Gastroesophageal sphincter (tissue), 4 donors: ENCODE results near the gene IRS2. TPM values are rescaled to one million over a fixed set of nuclear protein-coding genes. Genes with fewer than 3 reads are reported as not detected.
A peak's percentile ranks its signal among the peaks of the same experiment; 100 is the strongest.

Experiments used
- ATAC-seq: fragments of 150-250 bp; one replicate; pipeline ENCODE4 v1.9.1; 2016; ENCODE audit warnings: mild to moderate bottlenecking, moderate library complexity
- H3K27ac ChIP-seq, 4 donors: fragments of 200-600 bp; sonication (generic) in 3 of 4; 1 replicate in 3 of 4; 2 replicates in 1 of 4; pipeline ENCODE4 v1.5.1; 2016 to 2019
- H3K27me3 ChIP-seq: fragments of 200-600 bp; sonication (generic); one replicate; pipeline ENCODE4 v1.5.1; 2019
- H3K36me3 ChIP-seq, 2 donors: fragments of 200-600 bp; sonication (generic); one replicate each; pipeline ENCODE4 v1.5.1; 2019; ENCODE audit warnings: control low read depth in 1 of 2
- H3K4me1 ChIP-seq, 3 donors: fragments of 200-600 bp; sonication (generic); 1 replicate in 2 of 3; 2 replicates in 1 of 3; pipeline ENCODE4 v1.5.1; 2016 to 2019; ENCODE audit warnings: control low read depth in 2 of 3
- H3K4me3 ChIP-seq, 2 donors: fragments of 200-600 bp; sonication (generic); one replicate each; pipeline ENCODE4 v1.5.1; 2019; ENCODE audit warnings: mild to moderate bottlenecking in 1 of 2, moderate library complexity in 1 of 2
- H3K9me3 ChIP-seq, 3 donors: fragments of 200-600 bp; sonication (generic); one replicate each; pipeline ENCODE4 v1.5.1; 2017 to 2019; ENCODE audit warnings: control low read depth in 2 of 3
- CTCF ChIP-seq, 4 experiments: fragments of 200-600 bp in 2 of 4; fragments of 450-650 bp in 2 of 4; sonication (generic) in 1 of 4; IDR thresholded peaks; one replicate each; pipeline ENCODE4 v1.5.1; 2017 to 2019; ENCODE audit warnings: antibody characterized with exemption in 4 of 4, mild to moderate bottlenecking in 2 of 4, moderate library complexity in 2 of 4
- EP300 ChIP-seq: sonication (generic); formaldehyde crosslinking; IDR thresholded peaks from one replicate; pipeline ENCODE4 v1.6.1; 2017; ENCODE audit warnings: antibody characterized with exemption, mild to moderate bottlenecking
- POLR2A ChIP-seq, 2 donors: fragments of 450-650 bp; IDR thresholded peaks; one replicate each; pipeline ENCODE4 v1.6.1; 2017; ENCODE audit warnings: antibody characterized with exemption in 2 of 2, mild to moderate bottlenecking in 2 of 2, moderate library complexity in 1 of 2
- POLR2AphosphoS5 ChIP-seq: sonication (generic); formaldehyde crosslinking; IDR thresholded peaks from one replicate; pipeline ENCODE4 v1.6.1; 2017; ENCODE audit warnings: antibody characterized with exemption
- WGBS, 2 donors: methylation state at CpG; one replicate each; pipeline ENCODE4 v1.1.5; 2018; ENCODE audit warnings: low coverage in 1 of 2; 5-methylcytosine and 5-hydroxymethylcytosine counted together
- total RNA-seq, 4 donors: library from RNA; depleted of rRNA; stranded (reverse); fragments of >200 nt; gene quantifications; one replicate each; pipeline ENCODE4 v1.1.0, GENCODE V29; 2016

Gene IRS2
- total RNA-seq, 4 donors from 2014 or later: 29.8 to 69.3 (median 49.4) TPM

- ATAC-seq: no peak
- no peaks in the 10 kb centered on the region for H3K27me3 ChIP-seq
- H3K4me1 ChIP-seq: peaks cover 0 to 66% (median 6%) of the 10 kb centered on the region in 3 donors
- no peaks in the 10 kb centered on the region for H3K9me3 ChIP-seq
- TF ChIP-seq POLR2A (IDR thresholded peaks at IDR 0.05) (peak; percentile 13 to 17), CTCF (IDR thresholded peaks at IDR 0.05) (no peak)
- peak overlapping the region; percentile 45 to 82 for H3K4me3 ChIP-seq
- WGBS, 2 donors: no CpG with 5 or more reads among the region's 77 CpGs
- peaks cover 0 to 47% of the 10 kb centered on the region in 2 donors for H3K36me3 ChIP-seq
- peak overlapping the region; percentile 25 to 98 (median 70) for H3K27ac ChIP-seq
Observed at GRCh38 chr13:109782066-109782822, 4.1 kb downstream of the IRS2 start.

- Histone ChIP-seq H3K9me3 (no peaks in the 10 kb centered on the region), H3K27me3 (no peaks in the 10 kb centered on the region), H3K4me1 (peaks cover 0 to 73% (median 6%) of the 10 kb centered on the region in 3 donors), H3K4me3 (peak overlapping the region; percentile 45 to 82), H3K27ac (peak overlapping the region; percentile 25 to 98 (median 70)), H3K36me3 (peaks cover 0 to 47% of the 10 kb centered on the region in 2 donors)
- TF ChIP-seq EP300: no peak
- no peak for TF ChIP-seq CTCF (IDR thresholded peaks at IDR 0.05)
- whole genome bisulfite sequencing, 2 donors: 17 to 33% methylated on average over 7 to 15 of the region's 28 CpGs
- ATAC-seq: no peak
Observed at GRCh38 chr13:109781384-109782065, 4.9 kb downstream of the IRS2 start.

- H3K4me3 ChIP-seq: peak overlapping the region; percentile 45 to 82
- no peaks in the 10 kb centered on the region for H3K9me3 ChIP-seq
- 9 to 28% methylated on average over 4 to 7 of the region's 11 CpGs for WGBS, 2 donors
- H3K4me1 ChIP-seq: peaks cover 0 to 79% (median 6%) of the 10 kb centered on the region in 3 donors
- no peaks in the 10 kb centered on the region for H3K27me3 ChIP-seq
- H3K36me3 ChIP-seq: peaks cover 0 to 47% of the 10 kb centered on the region in 2 donors
- no peak for ATAC-seq
- H3K27ac ChIP-seq: peak overlapping the region; percentile 25 to 98 (median 70)
- TF ChIP-seq EP300 (no peak), POLR2A (IDR thresholded peaks at IDR 0.05) (no peak), POLR2AphosphoS5 (no peak)
Observed at GRCh38 chr13:109780845-109781383, 5.5 kb downstream of the IRS2 start.

GRCh38 chr13:109779876-109780510 lies 6.4 kb downstream of the IRS2 start:
- ATAC-seq: no peak
- H3K4me1 ChIP-seq: peaks cover 0 to 88% (median 6%) of the 10 kb centered on the region in 3 donors

More at GRCh38 chr13:109779876-109780510, 6.4 kb downstream of the IRS2 start:
- TF ChIP-seq CTCF (IDR thresholded peaks at IDR 0.05): no peak
- no peak for TF ChIP-seq POLR2AphosphoS5
- no peak for TF ChIP-seq POLR2A (IDR thresholded peaks at IDR 0.05)
- WGBS, 2 donors: 17 to 38% methylated on average over 4 to 7 of the region's 7 CpGs
- H3K36me3 ChIP-seq: peaks cover 0 to 47% of the 10 kb centered on the region in 2 donors
- H3K4me3 ChIP-seq: peak overlapping the region; percentile 45 to 82
- H3K27me3 ChIP-seq: no peaks in the 10 kb centered on the region
- no peaks in the 10 kb centered on the region for H3K9me3 ChIP-seq
- H3K27ac ChIP-seq: peak overlapping the region; percentile 46 to 98 (median 72)
